Mucosa of stomach (tissue), 1 donor: ENCODE data around the gene S100A5.

Source experiments
- H3K27me3 ChIP-seq: one replicate; pipeline ENCODE4 v1.7.0; 2013; ENCODE audit warnings: mild to moderate bottlenecking, low read length; ENCODE audit not compliant: control insufficient read depth, insufficient read depth
- H3K36me3 ChIP-seq: one replicate; pipeline ENCODE4 v1.7.0; 2013; ENCODE audit warnings: low read length; ENCODE audit not compliant: control insufficient read depth, insufficient read depth
- H3K4me1 ChIP-seq: one replicate; pipeline ENCODE4 v1.7.0; 2013; ENCODE audit warnings: mild to moderate bottlenecking, low read length; ENCODE audit not compliant: control insufficient read depth, insufficient read depth
- H3K4me3 ChIP-seq: one replicate; pipeline ENCODE4 v1.7.0; 2013; ENCODE audit warnings: low read length
- H3K9ac ChIP-seq: one replicate; pipeline ENCODE4 v1.7.0; 2013; ENCODE audit warnings: mild to moderate bottlenecking, low read length, moderate library complexity
- H3K9me3 ChIP-seq: one replicate; pipeline ENCODE4 v1.7.0; 2013; ENCODE audit warnings: mild to moderate bottlenecking, low read length, moderate library complexity; ENCODE audit not compliant: control insufficient read depth
- donor health status: Pancreatic carcinoma.

The S100A5 gene

GRCh38 chr1:153550827-153551500 lies 10.2 kb upstream of the S100A5 start:
- Histone ChIP-seq H3K36me3 (no peaks in the 10 kb centered on the region), H3K9ac (no peak overlapping the region), H3K4me1 (peaks cover 48% of the 10 kb centered on the region), H3K27me3 (no peaks in the 10 kb centered on the region), H3K4me3 (no peak overlapping the region), H3K9me3 (no peaks in the 10 kb centered on the region)

DNA sequence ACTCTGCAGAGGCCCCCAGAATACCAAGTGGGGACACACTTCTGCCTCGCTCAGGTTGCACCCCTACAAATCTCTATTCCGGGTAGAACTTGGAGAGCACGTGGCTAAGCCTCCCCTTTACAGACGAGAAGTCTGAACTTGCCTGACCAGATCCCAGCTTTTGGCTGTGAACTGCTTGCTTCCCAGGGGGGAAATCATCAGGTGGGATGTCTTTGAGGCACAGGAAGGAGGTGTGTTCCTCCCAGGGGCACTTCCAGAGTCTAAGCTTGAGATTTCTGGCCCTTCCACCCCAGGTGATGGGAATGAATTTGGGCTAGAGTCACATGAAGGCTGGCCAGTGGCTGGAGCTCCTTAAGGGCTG lies 9.6 kb upstream of the S100A5 start:
- Histone ChIP-seq H3K4me1 (peaks cover 53% of the 10 kb centered on the region), H3K4me3 (no peak overlapping the region), H3K9me3 (no peaks in the 10 kb centered on the region), H3K27me3 (no peaks in the 10 kb centered on the region), H3K9ac (no peak overlapping the region), H3K36me3 (no peaks in the 10 kb centered on the region)

DNA sequence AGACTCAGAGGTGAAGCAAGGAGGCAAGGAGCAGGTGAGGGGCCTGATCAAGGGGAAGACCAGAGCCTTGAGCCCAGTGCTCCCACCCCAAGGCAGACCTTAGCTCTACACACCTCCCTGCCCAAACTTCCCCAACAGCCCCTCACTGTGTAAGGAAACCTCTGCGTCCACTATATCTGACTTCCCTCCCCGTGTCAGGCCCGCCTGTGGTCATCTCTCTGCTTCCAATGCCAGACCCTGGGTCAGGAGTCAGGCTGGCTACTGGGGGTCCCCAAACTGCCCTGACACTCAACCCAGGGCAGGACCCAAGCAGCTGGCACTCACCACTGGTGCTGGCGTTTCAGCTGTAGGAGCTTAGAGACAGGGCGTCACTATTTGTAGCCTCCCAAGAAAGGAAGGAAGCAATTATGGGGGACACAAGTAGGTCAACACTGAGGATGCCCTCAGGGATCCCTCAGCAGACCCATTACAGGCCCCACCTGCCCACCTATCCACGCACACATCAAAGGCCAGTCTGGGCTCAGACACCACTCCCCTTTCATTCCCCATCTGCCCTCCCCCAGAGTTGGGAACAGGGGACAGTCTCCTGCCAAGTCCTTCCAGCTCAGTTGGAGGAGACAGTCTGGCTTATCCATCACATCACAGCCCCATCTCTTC lies 9.1 kb upstream of the S100A5 start:
- Histone ChIP-seq H3K4me1 (peaks cover 57% of the 10 kb centered on the region), H3K4me3 (no peak overlapping the region), H3K9me3 (no peaks in the 10 kb centered on the region), H3K27me3 (no peaks in the 10 kb centered on the region), H3K9ac (no peak overlapping the region), H3K36me3 (no peaks in the 10 kb centered on the region)

DNA sequence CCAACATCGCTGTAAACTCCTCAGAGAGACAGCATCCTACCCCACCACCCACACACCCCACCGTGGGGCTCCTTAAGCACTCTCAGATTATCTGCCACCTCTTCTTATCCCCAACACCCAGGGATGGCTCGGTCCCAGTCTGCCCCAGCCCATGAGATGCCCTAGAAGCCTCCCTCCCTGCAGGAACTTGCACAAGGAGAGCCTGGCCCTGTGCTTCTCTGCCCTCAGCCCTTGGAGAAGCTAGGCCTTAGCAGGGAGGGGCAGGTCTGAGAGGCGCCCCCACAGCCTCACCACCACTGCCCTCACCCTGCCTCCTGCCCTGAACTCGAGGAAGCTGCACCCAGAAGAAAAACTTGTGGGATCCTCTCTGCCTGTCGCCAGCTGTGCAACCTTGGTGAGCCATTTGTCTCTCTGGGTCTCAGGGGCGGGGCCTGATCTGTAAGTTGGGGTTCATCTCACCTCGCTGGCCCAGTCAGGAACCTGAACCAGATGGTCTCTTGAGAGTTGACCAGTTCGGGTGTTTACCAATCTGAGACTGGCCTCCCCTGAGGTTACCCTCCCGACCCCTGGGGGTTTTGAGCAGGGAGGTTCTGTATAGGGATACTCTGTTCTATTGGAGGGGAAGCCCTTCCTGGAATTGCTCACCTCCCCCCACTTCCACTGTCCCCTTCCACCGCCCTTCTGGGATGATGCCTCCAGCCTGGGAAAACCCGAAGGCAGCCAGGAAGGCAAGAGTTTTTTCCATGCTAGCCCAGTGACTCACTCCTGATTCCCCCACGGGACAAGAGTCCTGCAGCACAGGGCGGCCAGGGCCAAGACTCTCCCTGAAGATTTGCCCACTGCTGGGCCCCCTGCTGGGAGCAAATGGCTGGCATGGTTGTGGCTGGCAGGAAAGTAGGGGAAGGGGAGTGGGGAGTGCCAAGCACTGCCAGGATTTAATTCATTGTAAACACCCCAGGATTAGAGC lies 8.3 kb upstream of the S100A5 start, which contains the start of gene S100A3:
Gene S100A3 (minus strand): TSS at position 537 of the 967 bp plus-strand sequence. CDS start 773 bp downstream, outside the sequence.
- Histone ChIP-seq H3K4me3 (no peak within 1 kb of the TSS), H3K4me1 (peaks cover 65% of the 10 kb centered on the region), H3K36me3 (no peaks in the 10 kb centered on the region), H3K27me3 (no peaks in the 10 kb centered on the region), H3K9me3 (no peaks in the 10 kb centered on the region), H3K9ac (peak within 1 kb of the TSS; percentile 23)

DNA sequence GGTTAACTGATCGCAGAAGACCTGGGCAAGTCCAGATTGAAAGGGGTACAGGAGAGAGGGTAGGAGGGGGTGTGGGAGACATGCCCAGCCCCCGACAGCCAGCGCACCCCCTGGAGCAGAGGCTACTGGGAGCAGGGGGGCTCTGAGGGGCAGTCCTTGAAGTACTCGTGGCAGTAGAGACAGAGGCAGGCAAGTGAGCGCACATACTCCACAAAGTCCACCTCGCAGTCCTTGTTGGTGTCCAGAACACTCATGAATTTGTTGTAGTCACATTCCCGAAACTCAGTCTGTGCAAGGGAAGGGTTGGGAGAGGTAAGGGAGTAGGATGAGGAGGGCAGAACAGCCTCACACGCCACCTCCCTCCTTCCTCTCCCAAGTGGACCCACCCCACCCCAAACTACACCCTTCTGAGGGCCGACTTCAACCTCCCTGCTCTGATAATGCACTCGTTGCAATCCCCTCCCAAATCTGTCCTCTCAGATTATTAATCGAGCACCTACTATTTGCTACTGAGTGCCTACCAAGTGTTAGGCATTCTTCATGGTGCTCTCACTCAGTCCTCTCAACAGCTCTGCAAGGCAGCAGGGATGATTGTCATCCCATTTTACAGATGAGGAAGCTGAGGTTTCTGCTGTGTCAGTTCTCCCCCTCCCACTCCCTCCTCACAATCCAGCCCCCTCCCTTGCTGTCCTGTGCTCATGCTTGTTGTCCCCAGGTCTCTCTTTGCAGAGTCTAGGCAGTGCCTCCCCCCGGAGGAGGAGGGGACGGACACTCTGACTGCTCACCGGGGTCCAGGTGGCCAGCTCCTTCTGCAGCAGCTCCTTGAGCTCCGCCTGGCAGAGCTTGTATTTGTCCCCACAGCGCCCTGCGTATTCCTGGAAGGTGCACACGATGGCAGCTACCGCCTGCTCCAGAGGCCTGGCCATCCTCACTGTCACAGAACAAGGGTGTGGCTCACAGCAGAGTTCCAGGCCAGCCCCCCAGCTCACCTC lies 7.1 kb upstream of the S100A5 start:
- Histone ChIP-seq H3K4me3 (no peak overlapping the region), H3K4me1 (peaks cover 68% of the 10 kb centered on the region), H3K9ac (peak overlapping the region; percentile 23)

DNA sequence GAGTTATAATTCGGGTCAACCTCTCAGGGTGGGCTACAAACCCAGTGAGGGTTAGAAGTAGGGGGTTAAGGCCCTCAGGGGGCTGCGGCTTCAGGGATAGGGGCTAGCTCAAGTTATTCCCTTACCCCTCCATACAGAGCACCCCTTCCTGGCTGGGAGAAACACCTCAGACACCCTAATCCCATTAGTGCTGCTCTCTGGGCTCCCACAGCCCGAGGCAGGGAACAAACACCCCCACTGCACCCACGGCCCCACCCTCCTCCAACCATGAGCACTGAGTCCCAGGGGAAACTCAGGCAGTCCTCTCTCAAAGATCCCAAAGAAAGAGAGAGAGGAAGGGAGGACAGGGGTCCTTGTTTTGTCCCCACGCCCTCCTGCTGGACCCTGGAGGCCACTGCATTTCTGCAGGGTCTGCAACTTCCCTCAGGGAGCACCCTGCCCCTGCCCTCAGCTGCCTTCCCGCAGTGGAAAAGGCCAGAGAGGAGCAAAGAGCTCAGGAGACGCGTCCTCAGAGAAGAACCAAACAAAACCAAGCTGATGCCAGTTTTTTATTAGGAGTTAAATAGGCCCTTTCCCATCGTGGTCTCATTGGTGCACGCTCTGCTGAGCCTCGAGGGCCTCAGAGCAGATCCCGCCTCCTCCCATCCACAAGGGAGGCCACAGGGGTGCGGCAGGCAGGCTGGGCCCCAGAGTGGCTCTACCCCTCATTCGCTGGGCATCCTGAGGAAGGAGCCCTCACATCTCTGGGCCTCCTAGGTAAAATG lies 6.2 kb upstream of the S100A5 start:
- Histone ChIP-seq H3K4me1 (peaks cover 77% of the 10 kb centered on the region), H3K4me3 (no peak overlapping the region), H3K27me3 (no peaks in the 10 kb centered on the region), H3K9ac (peak overlapping the region; percentile 12), H3K9me3 (no peaks in the 10 kb centered on the region), H3K36me3 (no peaks in the 10 kb centered on the region)

More for the DNA sequence above, 7.1 kb upstream of the S100A5 start:
- H3K36me3 ChIP-seq, result no peaks in the 10 kb centered on the region
- no peaks in the 10 kb centered on the region for H3K27me3 ChIP-seq
- no peaks in the 10 kb centered on the region for H3K9me3 ChIP-seq

DNA sequence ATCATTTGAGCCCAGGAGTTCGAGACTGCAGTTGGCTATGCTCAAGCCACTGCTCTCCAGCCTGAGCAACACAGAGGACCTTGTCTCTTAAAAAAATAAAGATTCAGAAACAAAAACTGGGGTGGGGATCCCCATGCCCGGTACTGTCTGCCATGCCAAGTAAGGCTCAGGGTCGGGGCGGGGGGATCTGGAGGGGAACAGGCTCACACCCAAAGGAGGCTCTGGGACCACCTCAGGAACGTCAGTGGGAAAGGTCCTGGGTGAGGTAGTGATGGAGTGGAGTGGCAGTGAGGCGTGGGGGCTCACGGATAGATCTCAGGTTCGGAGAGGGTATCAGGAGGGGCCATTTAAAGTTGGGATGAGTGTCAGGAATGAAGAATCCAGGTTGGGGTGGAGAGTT lies 5.6 kb upstream of the S100A5 start:
- Histone ChIP-seq H3K4me1 (peaks cover 83% of the 10 kb centered on the region), H3K4me3 (no peak overlapping the region), H3K36me3 (no peaks in the 10 kb centered on the region), H3K9me3 (no peaks in the 10 kb centered on the region), H3K9ac (peak overlapping the region; percentile 60), H3K27me3 (no peaks in the 10 kb centered on the region)

GRCh38 chr1:153545067-153546055 lies 4.6 kb upstream of the S100A5 start, which contains the start of gene S100A4:
TSS of gene S100A4 (minus strand) at chr1:153545806. CDS start at chr1:153544794, 1,012 bp downstream.
- Histone ChIP-seq H3K36me3 (no peaks in the 10 kb centered on the region), H3K9me3 (no peaks in the 10 kb centered on the region), H3K4me3 (peak within 1 kb of the TSS; percentile 25), H3K27me3 (no peaks in the 10 kb centered on the region), H3K4me1 (peaks cover 93% of the 10 kb centered on the region), H3K9ac (peak within 1 kb of the TSS; percentile 60)

GRCh38 chr1:153544453-153545066 lies 3.8 kb upstream of the S100A5 start:
- Histone ChIP-seq H3K9me3 (no peaks in the 10 kb centered on the region), H3K27me3 (no peaks in the 10 kb centered on the region), H3K4me3 (peak overlapping the region; percentile 25), H3K9ac (peak overlapping the region; percentile 60), H3K4me1 (peaks cover 98% of the 10 kb centered on the region), H3K36me3 (no peaks in the 10 kb centered on the region)
